ENCODE results near the gene SPAG9.

SPAG9 gene

GRCh38 chr17:50935221-50935995 is 185.3 kb downstream of the SPAG9 start:
- no peak for FAIRE-seq

- FAIRE-seq = no peak
These were observed 185.9 kb downstream of the SPAG9 start for GRCh38 chr17:50934672-50935220.

- FAIRE-seq = no peak
These were observed 186.5 kb downstream of the SPAG9 start for GRCh38 chr17:50934161-50934560.

GRCh38 chr17:50931144-50931908 is 189.3 kb downstream of the SPAG9 start:
- no peak for FAIRE-seq

- FAIRE-seq = no peak
These were observed 192.0 kb downstream of the SPAG9 start for GRCh38 chr17:50928646-50929045.

GRCh38 chr17:50927287-50927686 is 193.4 kb downstream of the SPAG9 start:
- no peak for FAIRE-seq

GRCh38 chr17:50926523-50926922 is 194.1 kb downstream of the SPAG9 start:
- FAIRE-seq = no peak

- no peak for FAIRE-seq
These were observed 195.3 kb downstream of the SPAG9 start for GRCh38 chr17:50925296-50925891.

- no peak for FAIRE-seq
These were observed 195.9 kb downstream of the SPAG9 start for GRCh38 chr17:50924800-50925199.

GRCh38 chr17:50924300-50924699 is 196.4 kb downstream of the SPAG9 start:
- no peak for FAIRE-seq

- FAIRE-seq = no peak
These were observed 197.1 kb downstream of the SPAG9 start for GRCh38 chr17:50923611-50924010.

- FAIRE-seq = no peak
These were observed 197.8 kb downstream of the SPAG9 start for GRCh38 chr17:50922721-50923405.

GRCh38 chr17:50922107-50922506 is 198.6 kb downstream of the SPAG9 start:
- no peak for FAIRE-seq

GRCh38 chr17:50920891-50921586 is 199.6 kb downstream of the SPAG9 start:
- FAIRE-seq = no peak

GRCh38 chr17:50920041-50920410 is 200.6 kb downstream of the SPAG9 start:
- FAIRE-seq = no peak

- no peak for FAIRE-seq
These were observed 201.2 kb downstream of the SPAG9 start for GRCh38 chr17:50919321-50920040.

- FAIRE-seq = no peak
These were observed 201.8 kb downstream of the SPAG9 start for GRCh38 chr17:50918933-50919296.

- FAIRE-seq = no peak
These were observed 202.4 kb downstream of the SPAG9 start for GRCh38 chr17:50918071-50918932.

GRCh38 chr17:50917418-50917743 is 203.3 kb downstream of the SPAG9 start:
- FAIRE-seq = no peak

GRCh38 chr17:50916708-50917417 is 203.8 kb downstream of the SPAG9 start:
- no peak for FAIRE-seq
